Astrocyte of the spinal cord (primary cell): ENCODE data around the gene CEP72.

Source experiments
- DNase-seq: peaks from one replicate; pipeline ENCODE4 v3.0.0; 2011; ENCODE audit warnings: low read depth, low spot score
- H3K4me3 ChIP-seq: 2 replicates; pipeline ENCODE4 v1.5.1; 2011; ENCODE audit warnings: low read depth, mild to moderate bottlenecking, low read length, moderate library complexity
- in situ Hi-C: cut with HindIII; loops from 2 replicates; pipeline ENCODE4 v1.10.0; 2017; ENCODE audit warnings: low sequenced_read_pairs
- TF ChIP-seq, protein P1 (sequence below): IDR thresholded peaks from 2 replicates; pipeline ENCODE4 v1.5.1; 2012; ENCODE audit warnings: low read depth, mild to moderate bottlenecking, low read length, inconsistent platforms

Gene CEP72

DNA sequence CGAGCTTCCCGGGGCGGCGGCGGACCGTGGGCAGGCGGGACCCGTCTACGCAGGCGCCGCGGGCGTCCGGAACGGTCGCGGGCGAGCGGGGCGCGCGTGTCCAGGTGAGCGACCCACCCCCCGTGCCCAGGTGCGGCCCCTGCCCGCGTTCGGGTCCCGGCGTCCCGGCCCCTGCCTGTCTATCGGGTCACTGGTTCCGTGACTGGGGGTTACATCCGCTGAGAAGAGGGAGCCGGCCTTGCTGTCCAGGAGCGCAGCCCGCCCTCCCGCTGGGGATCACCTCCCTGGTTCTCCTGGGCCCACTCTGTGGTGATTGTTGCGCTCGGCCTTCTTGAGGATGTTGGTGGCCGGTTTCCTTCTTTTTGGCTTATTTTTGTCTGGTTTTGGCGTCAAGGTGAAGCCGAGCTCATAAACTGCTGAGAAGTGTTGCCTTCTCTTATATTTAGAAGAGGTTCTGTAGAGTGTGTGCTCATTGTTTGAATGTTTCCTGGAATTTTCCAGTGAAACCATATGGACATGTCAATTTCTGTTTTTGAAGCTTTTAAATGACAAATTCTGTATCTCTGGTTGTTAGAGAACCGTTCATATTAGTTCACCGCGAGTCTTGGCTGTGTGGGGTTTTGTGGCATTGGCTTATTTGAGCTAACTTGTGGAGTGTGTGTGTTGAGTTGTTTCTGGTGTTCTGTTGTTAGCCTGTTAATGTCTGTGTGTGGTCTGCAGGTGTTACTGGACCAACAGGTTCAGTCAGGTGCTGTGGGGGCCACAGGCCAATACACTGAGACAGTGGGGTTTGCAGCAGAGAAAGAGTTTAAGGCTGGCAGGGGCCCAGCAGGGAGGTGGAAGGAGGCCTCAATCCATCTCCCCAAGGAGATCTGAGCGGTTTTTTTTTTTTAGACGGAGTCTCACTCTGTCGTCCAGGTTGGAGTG is 621 bp downstream of the CEP72 start:
- TF ChIP-seq, protein P1, sequence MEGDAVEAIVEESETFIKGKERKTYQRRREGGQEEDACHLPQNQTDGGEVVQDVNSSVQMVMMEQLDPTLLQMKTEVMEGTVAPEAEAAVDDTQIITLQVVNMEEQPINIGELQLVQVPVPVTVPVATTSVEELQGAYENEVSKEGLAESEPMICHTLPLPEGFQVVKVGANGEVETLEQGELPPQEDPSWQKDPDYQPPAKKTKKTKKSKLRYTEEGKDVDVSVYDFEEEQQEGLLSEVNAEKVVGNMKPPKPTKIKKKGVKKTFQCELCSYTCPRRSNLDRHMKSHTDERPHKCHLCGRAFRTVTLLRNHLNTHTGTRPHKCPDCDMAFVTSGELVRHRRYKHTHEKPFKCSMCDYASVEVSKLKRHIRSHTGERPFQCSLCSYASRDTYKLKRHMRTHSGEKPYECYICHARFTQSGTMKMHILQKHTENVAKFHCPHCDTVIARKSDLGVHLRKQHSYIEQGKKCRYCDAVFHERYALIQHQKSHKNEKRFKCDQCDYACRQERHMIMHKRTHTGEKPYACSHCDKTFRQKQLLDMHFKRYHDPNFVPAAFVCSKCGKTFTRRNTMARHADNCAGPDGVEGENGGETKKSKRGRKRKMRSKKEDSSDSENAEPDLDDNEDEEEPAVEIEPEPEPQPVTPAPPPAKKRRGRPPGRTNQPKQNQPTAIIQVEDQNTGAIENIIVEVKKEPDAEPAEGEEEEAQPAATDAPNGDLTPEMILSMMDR = no peak
- in situ Hi-C loops = no loop called here
- DNase-seq = peak; percentile 4
- peak overlapping the region; percentile 73 for H3K4me3 ChIP-seq

DNA sequence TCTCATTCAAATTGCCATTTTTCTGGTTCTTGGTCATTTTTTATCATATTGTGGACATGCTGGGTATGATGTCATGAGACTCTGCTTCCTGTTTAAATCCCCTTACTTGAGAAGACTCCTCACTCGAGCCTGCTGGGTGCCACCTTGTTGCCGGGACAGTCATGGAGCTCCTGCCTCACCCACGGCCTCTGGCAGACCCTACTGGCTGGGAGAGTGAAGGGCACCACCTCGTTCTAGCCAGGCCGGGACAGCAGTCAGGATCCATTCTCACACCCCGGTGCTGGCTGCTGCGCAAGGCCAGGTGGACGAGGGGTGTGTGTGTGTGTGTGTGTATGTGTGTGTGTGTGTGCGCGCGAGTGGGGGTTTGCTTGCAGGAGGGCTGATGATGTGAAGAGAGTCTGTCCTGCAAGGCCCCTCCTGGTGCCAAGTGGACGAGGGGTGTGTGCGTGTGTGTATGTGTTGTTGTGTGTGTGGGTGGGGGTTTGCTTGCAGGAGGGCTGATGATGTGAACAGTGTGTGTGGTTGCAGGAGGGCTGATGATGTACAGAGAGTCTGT is 4.4 kb downstream of the CEP72 start:
- no peak for DNase-seq
- TF ChIP-seq, protein P1 = no peak
- in situ Hi-C loops = no loop called here
- no peak overlapping the region for H3K4me3 ChIP-seq

DNA sequence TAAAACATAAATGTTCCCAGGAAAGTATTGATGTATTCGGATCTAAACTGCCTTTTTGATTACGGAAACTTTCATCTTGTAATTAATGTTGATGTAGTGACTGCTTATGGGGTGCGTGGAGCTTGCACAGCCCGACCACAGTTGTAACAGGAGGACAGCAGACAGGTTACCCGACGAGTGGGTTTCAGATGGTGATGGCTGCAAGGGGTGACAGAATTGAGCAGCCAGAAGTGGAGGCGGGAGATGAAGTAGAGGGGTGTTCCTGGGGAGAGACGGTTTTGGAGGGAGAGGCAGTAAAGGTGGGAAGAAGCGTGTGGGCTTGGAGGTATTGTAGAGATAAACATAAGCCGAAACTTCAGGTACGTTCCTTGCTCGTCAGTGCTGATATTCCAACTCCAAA is 5.8 kb downstream of the CEP72 start:
- in situ Hi-C loops = no loop called here
- DNase-seq = no peak
- TF ChIP-seq, protein P1 = no peak
- H3K4me3 ChIP-seq = no peak overlapping the region

DNA sequence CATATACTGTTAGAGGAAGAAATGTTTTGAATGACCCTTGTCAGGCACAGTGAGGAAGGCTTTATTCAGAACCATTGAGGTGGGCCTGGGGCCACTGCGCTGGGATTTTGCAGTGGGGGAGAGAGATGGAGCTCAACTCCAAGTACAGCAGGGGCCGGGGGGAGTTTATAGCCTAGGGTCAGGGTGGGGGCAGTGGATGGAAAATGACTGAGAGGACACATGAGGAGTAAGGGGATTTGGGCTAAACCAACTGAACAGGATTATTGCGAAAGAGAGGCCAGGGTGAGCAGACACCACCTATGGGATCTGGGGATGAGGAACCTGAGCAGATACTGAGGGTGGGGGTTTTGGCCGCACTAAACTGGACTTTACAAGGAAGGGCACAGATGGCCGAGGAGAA is 6.3 kb downstream of the CEP72 start:
- no peak overlapping the region for H3K4me3 ChIP-seq
- no peak for DNase-seq
- TF ChIP-seq, protein P1 = no peak
- in situ Hi-C loops = no loop called here

DNA sequence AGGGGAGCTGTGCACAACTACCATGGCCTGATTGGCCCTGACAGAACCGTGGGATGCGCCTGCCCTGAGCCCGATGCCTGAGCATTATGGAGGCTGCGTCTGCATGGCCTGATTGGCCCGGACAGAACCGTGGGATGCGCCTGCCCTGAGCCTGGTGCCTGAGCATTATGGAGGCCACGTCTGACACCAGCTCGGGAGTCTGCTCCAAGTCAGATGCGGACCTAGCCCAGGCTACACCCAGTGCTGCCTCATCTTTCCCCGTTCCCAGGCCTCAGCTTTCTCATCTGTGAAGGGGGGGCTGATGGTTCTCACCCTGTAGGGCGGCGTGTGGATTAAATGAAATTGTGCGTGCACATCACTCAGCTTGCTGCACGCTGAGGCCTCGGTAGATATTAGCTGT is 7.3 kb downstream of the CEP72 start:
- in situ Hi-C loops = no loop called here
- TF ChIP-seq, protein P1 = no peak
- DNase-seq = no peak
- no peak overlapping the region for H3K4me3 ChIP-seq

DNA sequence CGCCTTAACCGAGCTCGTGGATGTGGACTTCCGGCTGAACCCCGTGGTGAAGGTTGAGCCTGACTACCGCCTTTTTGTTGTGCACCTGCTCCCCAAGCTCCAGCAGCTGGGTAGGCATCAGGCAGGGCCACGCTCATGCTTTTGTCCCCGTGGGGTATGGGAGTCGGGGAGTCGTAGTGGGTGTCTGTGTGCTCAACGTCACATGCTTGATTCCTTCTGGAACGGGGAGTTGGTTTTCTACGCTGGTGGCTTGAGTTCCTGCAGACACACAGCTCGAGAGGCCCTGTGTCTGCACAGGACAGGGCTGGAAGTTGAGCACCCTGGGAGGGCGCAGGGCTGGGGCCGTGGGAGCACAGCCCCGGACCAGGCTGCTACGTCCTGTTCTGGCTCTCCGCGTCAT is 8.0 kb downstream of the CEP72 start:
- DNase-seq = no peak
- TF ChIP-seq, protein P1 = no peak
- no peak overlapping the region for H3K4me3 ChIP-seq
- in situ Hi-C loops = no loop called here
